GM23338 (cell line): ENCODE measurements around the gene ENTPD1.
"Not testable (repeated sequence)": the region's sequence is repeated elsewhere in the genome, so short reads cannot be mapped to it uniquely, and the experiment has no call there.

Source experiments
- CREB1 ChIP-seq: fragments of 250-450 bp; sonication (Bioruptor Pico); IDR thresholded peaks from 2 replicates; pipeline ENCODE4 v1.5.0; 2020; ENCODE audit warnings: low read depth, mild to moderate bottlenecking, moderate library complexity
- EZH2 ChIP-seq: fragments of 200-600 bp; sonication (generic); IDR thresholded peaks from one replicate; pipeline ENCODE4 v1.8.0; 2017; ENCODE audit warnings: antibody characterized with exemption, mild to moderate bottlenecking, low read depth; ENCODE audit not compliant: unreplicated experiment
- EZH2phosphoT487 ChIP-seq: fragments of 200-600 bp; sonication (generic); IDR thresholded peaks from one replicate; pipeline ENCODE4 v1.8.1; 2018; ENCODE audit warnings: antibody characterized with exemption; ENCODE audit not compliant: unreplicated experiment
- POLR2AphosphoS5 ChIP-seq: IDR thresholded peaks from 2 replicates; pipeline ENCODE4 v1.6.1; 2016; ENCODE audit warnings: antibody characterized with exemption, low read depth
- REST ChIP-seq: IDR thresholded peaks from one replicate; pipeline ENCODE4 v1.6.1; 2018; ENCODE audit warnings: antibody characterized with exemption; ENCODE audit not compliant: unreplicated experiment
- STAT1 ChIP-seq: IDR thresholded peaks from one replicate; pipeline ENCODE4 v1.6.1; 2016; ENCODE audit warnings: antibody characterized with exemption; ENCODE audit not compliant: unreplicated experiment
- TF ChIP-seq, protein P1 (sequence below), 2 experiments: fragments of 200-600 bp in 1 of 2; sonication (generic) in 1 of 2; conservative IDR thresholded peaks; 2 replicates each; pipeline versions ENCODE4 v1.5.1 to v1.6.1; 2016 to 2017; ENCODE audit warnings: antibody characterized with exemption in 2 of 2, low read depth in 2 of 2, mild to moderate bottlenecking in 2 of 2, moderate library complexity in 1 of 2

GRCh38 chr10:95874783-95875182 lies 118.8 kb downstream of the ENTPD1 start:
- TF ChIP-seq, protein P1, sequence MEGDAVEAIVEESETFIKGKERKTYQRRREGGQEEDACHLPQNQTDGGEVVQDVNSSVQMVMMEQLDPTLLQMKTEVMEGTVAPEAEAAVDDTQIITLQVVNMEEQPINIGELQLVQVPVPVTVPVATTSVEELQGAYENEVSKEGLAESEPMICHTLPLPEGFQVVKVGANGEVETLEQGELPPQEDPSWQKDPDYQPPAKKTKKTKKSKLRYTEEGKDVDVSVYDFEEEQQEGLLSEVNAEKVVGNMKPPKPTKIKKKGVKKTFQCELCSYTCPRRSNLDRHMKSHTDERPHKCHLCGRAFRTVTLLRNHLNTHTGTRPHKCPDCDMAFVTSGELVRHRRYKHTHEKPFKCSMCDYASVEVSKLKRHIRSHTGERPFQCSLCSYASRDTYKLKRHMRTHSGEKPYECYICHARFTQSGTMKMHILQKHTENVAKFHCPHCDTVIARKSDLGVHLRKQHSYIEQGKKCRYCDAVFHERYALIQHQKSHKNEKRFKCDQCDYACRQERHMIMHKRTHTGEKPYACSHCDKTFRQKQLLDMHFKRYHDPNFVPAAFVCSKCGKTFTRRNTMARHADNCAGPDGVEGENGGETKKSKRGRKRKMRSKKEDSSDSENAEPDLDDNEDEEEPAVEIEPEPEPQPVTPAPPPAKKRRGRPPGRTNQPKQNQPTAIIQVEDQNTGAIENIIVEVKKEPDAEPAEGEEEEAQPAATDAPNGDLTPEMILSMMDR (conservative IDR thresholded peaks at IDR 0.05; ENCODE audit: low read depth in 2 of 2), result not testable (repeated sequence)
- TF ChIP-seq EZH2; POLR2AphosphoS5; CREB1 (CRISPR knock-in tag); REST; EZH2phosphoT487; STAT1: not testable (repeated sequence)
